EH (cell line): ENCODE data around the gene CLNK.

Experiments used
- DNase-seq: peaks from one replicate; pipeline ENCODE4 v3.0.0-alpha.2; 2015; ENCODE audit warnings: low read depth

Gene CLNK

GRCh38 chr4:10456260-10456594, 228.3 kb downstream of the CLNK start:
- no peak for DNase-seq

- no peak for DNase-seq
Observed at GRCh38 chr4:10455133-10455532, 229.4 kb downstream of the CLNK start.

- DNase-seq = no peak
Observed at GRCh38 chr4:10454726-10455125, 229.8 kb downstream of the CLNK start.

DNA sequence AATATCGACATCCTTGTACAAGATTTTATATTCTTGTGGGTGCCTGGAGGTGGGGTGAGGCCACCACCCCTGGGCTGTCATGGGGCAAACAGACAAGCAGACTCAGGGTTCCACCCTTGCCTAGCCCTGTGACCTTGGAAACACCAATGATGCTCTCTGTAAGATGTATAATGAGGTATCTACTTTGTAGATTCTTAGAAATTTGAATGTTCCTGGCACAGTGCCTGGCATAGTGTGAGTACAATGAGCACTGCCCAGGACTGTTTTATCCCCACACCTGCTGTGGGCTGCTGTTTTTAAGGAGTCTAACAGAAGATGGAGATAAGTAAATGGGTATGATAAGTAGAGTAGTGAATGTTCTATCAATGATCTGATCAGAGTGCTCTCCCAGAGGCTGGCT, 230.4 kb downstream of the CLNK start:
- DNase-seq = no peak

- no peak for DNase-seq
Observed at GRCh38 chr4:10448991-10449390, 235.6 kb downstream of the CLNK start.

- peak; percentile 43 for DNase-seq
Observed at GRCh38 chr4:10442976-10443375, 241.6 kb downstream of the CLNK start.

DNA sequence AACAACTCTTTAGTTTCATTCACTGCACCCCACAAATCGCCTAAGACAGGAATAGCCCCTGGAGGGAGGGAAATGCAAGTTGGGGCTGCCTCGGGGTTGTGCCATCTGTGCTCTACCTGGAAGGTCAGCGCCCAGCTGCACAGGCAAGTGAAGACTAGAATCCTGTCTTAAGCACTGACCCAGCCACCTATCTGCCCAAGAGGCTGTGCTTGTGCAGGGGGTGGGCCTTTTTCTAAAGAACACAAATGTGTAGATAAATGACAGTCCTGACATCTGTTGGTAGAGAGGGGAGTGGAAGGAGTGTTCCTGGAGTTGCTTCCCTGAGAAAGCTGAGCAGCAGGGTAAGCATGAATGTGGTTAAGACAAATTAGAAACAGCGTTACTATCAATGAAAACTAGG, 243.1 kb downstream of the CLNK start:
- DNase-seq = no peak

GRCh38 chr4:10438924-10439323, 245.6 kb downstream of the CLNK start:
- no peak for DNase-seq

- no peak for DNase-seq
Observed at GRCh38 chr4:10437735-10438134, 246.8 kb downstream of the CLNK start.
